ENCODE measurements around the gene NMUR1. TPM values are rescaled to one million over a fixed set of nuclear protein-coding genes. Genes with fewer than 3 reads are reported as not detected.
A peak's percentile ranks its signal among the peaks of the same experiment; 100 is the strongest.
"Not testable (repeated sequence)": the region's sequence is repeated elsewhere in the genome, so short reads cannot be mapped to it uniquely, and the experiment has no call there.

The NMUR1 gene, protein sequence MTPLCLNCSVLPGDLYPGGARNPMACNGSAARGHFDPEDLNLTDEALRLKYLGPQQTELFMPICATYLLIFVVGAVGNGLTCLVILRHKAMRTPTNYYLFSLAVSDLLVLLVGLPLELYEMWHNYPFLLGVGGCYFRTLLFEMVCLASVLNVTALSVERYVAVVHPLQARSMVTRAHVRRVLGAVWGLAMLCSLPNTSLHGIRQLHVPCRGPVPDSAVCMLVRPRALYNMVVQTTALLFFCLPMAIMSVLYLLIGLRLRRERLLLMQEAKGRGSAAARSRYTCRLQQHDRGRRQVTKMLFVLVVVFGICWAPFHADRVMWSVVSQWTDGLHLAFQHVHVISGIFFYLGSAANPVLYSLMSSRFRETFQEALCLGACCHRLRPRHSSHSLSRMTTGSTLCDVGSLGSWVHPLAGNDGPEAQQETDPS
- total RNA-seq (under 1 TPM in 3 of 4 donors, not detected in 1; 0.06 to 0.10 (median 0.09) TPM), polyA plus RNA-seq (under 1 TPM; 0.03 to 0.06 (median 0.04) TPM)
- long read RNA-seq, donor 1 = 0 reads
- long read RNA-seq, donor 2 = 0 reads

DNA sequence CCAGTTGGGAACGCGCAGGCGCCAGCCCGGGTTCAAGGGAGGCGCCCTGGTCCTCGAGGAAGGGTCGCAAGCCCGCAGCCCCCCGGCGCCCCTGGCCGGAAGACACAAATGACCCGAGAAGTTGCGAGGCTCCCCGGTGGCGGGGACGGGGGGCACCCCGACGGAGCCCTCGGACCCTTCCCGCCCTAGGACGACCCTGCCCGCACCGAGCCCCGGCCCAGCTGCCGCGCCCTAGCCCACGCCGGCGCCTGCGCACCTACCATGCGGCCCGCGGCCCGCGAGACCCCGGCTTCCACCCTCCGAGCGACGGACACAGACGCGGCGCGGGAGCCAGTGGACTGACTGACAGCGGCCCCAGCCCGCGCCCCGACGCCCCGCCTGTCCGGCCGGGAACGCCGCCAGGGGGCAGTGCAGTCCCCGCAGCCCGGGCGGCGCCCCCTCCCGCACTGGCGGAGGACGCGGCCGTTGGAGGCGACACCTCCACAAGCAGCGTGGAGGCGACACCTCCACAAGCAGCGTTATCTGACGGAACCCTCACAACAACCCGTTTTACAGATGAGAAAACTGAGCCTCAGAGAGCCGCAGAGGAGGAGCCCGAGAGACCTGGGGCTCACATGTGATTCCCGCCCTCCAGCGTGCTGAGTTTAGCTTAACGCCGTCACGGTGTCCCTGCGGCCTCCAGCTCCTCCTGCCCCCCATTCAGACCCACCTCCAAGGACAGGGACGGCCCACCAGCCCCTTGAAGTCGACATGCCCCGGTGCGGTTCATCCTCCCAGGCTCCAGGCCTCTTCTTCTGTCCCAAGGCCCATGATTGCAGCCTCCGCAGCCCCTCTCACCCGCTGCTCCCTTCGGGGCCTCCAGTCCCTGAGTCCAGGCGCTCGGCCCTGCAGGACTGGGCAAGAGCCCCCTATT, at the start of gene NMUR1:
TSS of gene NMUR1 (minus strand) at position 347 of the 913 bp plus-strand sequence. CDS start at position 263, 84 bp downstream.
- H3K4me1 ChIP-seq = no peaks in the 10 kb centered on the region
- H3K36me3 ChIP-seq (ENCODE audit: insufficient read depth in 1 of 2, low read depth in 1 of 2) = no peaks in the 10 kb centered on the region
- H3K4me3 ChIP-seq = peak within 1 kb of the TSS; percentile 62
- ATAC-seq (peak; percentile 74 to 92 (median 86)), DNase-seq (peak; percentile 69 to 82)
- intact Hi-C loops (cut with DNase I) = loop anchor here in 1 of 2 donors (2.0 kb wide), 1 partner anchor 26 kb away; no protein-coding TSS in a partner anchor
- H3K9me3 ChIP-seq = no peaks in the 10 kb centered on the region
- H3K27ac ChIP-seq = no peak within 1 kb of the TSS
- H3K27me3 ChIP-seq (ENCODE audit: insufficient read depth in 3 of 3, low read length in 2 of 3) = peaks cover 0 to 9% (median 0%) of the 10 kb centered on the region in 3 donors
- TF ChIP-seq, protein P1, sequence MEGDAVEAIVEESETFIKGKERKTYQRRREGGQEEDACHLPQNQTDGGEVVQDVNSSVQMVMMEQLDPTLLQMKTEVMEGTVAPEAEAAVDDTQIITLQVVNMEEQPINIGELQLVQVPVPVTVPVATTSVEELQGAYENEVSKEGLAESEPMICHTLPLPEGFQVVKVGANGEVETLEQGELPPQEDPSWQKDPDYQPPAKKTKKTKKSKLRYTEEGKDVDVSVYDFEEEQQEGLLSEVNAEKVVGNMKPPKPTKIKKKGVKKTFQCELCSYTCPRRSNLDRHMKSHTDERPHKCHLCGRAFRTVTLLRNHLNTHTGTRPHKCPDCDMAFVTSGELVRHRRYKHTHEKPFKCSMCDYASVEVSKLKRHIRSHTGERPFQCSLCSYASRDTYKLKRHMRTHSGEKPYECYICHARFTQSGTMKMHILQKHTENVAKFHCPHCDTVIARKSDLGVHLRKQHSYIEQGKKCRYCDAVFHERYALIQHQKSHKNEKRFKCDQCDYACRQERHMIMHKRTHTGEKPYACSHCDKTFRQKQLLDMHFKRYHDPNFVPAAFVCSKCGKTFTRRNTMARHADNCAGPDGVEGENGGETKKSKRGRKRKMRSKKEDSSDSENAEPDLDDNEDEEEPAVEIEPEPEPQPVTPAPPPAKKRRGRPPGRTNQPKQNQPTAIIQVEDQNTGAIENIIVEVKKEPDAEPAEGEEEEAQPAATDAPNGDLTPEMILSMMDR (IDR thresholded peaks at IDR 0.05) = peak; percentile 73
- WGBS, 3 donors = 13 to 26% (median 22%) methylated on average over 41 to 85 of the region's 85 CpGs

DNA sequence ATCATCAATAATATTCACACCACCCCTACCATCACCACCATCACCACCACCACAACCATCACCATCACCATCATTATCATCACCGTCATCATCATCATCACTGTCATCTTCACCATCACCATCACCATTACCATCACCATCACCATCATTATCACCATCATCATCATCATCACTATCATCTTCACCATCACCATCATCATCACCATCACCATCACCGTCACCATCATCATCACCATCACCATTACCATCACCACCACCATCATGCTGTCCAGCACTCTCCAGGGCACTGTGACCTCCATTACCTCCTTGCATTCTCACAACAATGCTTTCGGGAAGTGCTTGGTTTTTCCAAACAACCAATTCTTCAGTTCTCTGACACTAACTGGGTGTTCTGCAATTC, 49.3 kb upstream of the NMUR1 start:
- H3K27me3 ChIP-seq (ENCODE audit: insufficient read depth in 3 of 3, low read length in 2 of 3) = no peaks in the 10 kb centered on the region
- no peak overlapping the region for H3K27ac ChIP-seq
- no peak for DNase-seq
- intact Hi-C loops (cut with DNase I) = no loop called here
- no peaks in the 10 kb centered on the region for H3K4me1 ChIP-seq
- no peak for ATAC-seq
- H3K9me3 ChIP-seq = no peaks in the 10 kb centered on the region
- WGBS, 3 donors = 88 to 94% (median 92%) methylated on average over 3 of the region's 3 CpGs
- H3K36me3 ChIP-seq (ENCODE audit: insufficient read depth in 1 of 2, low read depth in 1 of 2) = no peaks in the 10 kb centered on the region
- TF ChIP-seq, protein P1 (IDR thresholded peaks at IDR 0.05) = no peak
- H3K4me3 ChIP-seq = no peak overlapping the region

DNA sequence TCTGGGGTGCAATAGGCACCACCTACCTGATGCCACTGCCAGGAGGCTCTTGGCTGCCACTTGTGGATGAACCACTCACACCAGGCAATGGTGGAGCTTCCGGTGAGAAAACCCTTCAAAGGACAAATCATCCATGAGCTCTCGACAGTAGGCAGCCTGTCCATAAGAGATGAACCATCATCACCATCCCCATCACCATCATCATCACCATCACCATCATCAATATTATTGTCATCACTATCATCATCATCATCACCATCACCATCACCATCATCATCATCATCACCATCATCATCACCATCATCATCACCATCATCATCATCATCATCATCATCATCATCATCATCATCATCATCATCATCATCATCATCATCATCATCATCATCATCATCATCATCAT, 48.4 kb upstream of the NMUR1 start:
- H3K27ac ChIP-seq; H3K4me1 ChIP-seq; DNase-seq; H3K4me3 ChIP-seq; H3K36me3 ChIP-seq (ENCODE audit: insufficient read depth in 1 of 2, low read depth in 1 of 2); H3K27me3 ChIP-seq (ENCODE audit: insufficient read depth in 3 of 3, low read length in 2 of 3); H3K9me3 ChIP-seq; ATAC-seq; intact Hi-C loops (cut with DNase I): not testable (repeated sequence)
- 95 to 100% (median 100%) methylated on average over 2 of the region's 2 CpGs for WGBS, 3 donors

DNA sequence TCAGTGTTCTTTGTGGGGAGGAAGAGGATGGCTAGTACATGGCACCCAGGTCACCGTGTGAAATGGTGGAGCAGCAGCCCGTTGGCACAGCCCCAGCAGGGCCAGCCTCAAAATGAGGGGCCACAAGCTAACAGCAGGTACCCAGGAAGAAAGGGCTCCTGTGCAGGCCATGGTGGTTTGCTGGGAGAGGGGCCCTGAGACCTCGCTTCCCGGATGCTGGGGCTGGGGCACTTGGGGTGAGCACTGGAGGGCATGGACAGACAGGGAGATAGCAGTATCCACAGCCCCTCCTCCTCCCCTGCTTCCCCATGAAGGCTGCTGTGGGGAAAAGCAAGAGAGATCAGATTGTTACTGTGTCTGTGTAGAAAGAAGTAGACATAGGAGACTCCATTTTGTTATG, 46.2 kb upstream of the NMUR1 start:
- H3K27ac ChIP-seq = no peak overlapping the region
- H3K9me3 ChIP-seq = no peaks in the 10 kb centered on the region
- H3K36me3 ChIP-seq (ENCODE audit: insufficient read depth in 1 of 2, low read depth in 1 of 2) = no peaks in the 10 kb centered on the region
- intact Hi-C loops (cut with DNase I) = no loop called here
- H3K27me3 ChIP-seq (ENCODE audit: insufficient read depth in 3 of 3, low read length in 2 of 3) = no peaks in the 10 kb centered on the region
- TF ChIP-seq, protein P1 (IDR thresholded peaks at IDR 0.05) = no peak
- ATAC-seq (no peak), DNase-seq (no peak)
- no peak overlapping the region for H3K4me3 ChIP-seq
- H3K4me1 ChIP-seq = no peaks in the 10 kb centered on the region
- 76 to 87% (median 84%) methylated on average over 4 of the region's 4 CpGs for WGBS, 3 donors
